Right lung (tissue), 5 donors: ENCODE results near the gene GLRX2. TPM values are rescaled to one million over a fixed set of nuclear protein-coding genes. Genes with fewer than 3 reads are reported as not detected.
"Not testable (repeated sequence)": the region's sequence is repeated elsewhere in the genome, so short reads cannot be mapped to it uniquely, and the experiment has no call there.

ENCODE experiments used
- DNase-seq, 2 donors: peaks; one replicate each; pipeline ENCODE4 v3.0.0-alpha.2; 2013
- polyA plus RNA-seq, 5 donors: library from polyadenylated mRNA; unstranded; fragments of 120-200 nt; gene quantifications; one replicate each; pipeline versions ENCODE4 v1.2.1 to v1.2.3, GENCODE V29; 2013; ENCODE audit warnings: inconsistent platforms in 1 of 5, low replicate concordance in 1 of 5; ENCODE audit not compliant: insufficient read length in 5 of 5, insufficient read depth in 1 of 5

GLRX2 gene
- polyA plus RNA-seq, 5 donors = 12.0 to 16.1 (median 13.1) TPM

GRCh38 chr1:193068013-193068412, 37.2 kb downstream of the GLRX2 start:
- no peak for DNase-seq

GRCh38 chr1:193066606-193067005, 38.6 kb downstream of the GLRX2 start:
- DNase-seq = no peak

- no peak for DNase-seq
Measured at GRCh38 chr1:193065954-193066353, 39.3 kb downstream of the GLRX2 start.

GRCh38 chr1:193062698-193063463, 42.3 kb downstream of the GLRX2 start:
- no peak for DNase-seq

- no peak for DNase-seq
Measured at GRCh38 chr1:193060938-193061337, 44.3 kb downstream of the GLRX2 start.

- DNase-seq = peak; percentile 10 to 21
Measured at GRCh38 chr1:193060406-193060805, 44.8 kb downstream of the GLRX2 start.

GRCh38 chr1:193060115-193060403, 45.2 kb downstream of the GLRX2 start:
- no peak for DNase-seq

GRCh38 chr1:193059282-193060114, 45.7 kb downstream of the GLRX2 start, which contains the start of the genes RO60 and UCHL5:
RO60 (plus strand) TSS chr1:193059612; CDS start chr1:193069055, 9,443 bp downstream.
UCHL5 (minus strand) TSS chr1:193059360; CDS start chr1:193059260, 100 bp downstream.
- peak; percentile 96 to 97 for DNase-seq

GRCh38 chr1:193058529-193059281, 46.5 kb downstream of the GLRX2 start:
- peak; percentile 51 to 52 for DNase-seq

GRCh38 chr1:193054169-193054675, 51.0 kb downstream of the GLRX2 start:
- no peak for DNase-seq

GRCh38 chr1:193048913-193049312, 56.3 kb downstream of the GLRX2 start:
- DNase-seq = not testable (repeated sequence)

Other genes starting within 250 kb of the GLRX2 start
- 10 to 100 TPM; 29.7 to 53.5 (median 46.1) TPM for gene UCHL5, start 46.1 kb downstream of the GLRX2 start, polyA plus RNA-seq
- 10 to 100 TPM; 30.3 to 51.8 (median 47.9) TPM for gene RO60, start 45.8 kb downstream of the GLRX2 start, polyA plus RNA-seq
- 10 to 100 TPM; 34.0 to 56.0 (median 54.6) TPM for gene CDC73, start 16.6 kb upstream of the GLRX2 start, polyA plus RNA-seq
- gene B3GALT2, start 81.2 kb upstream of the GLRX2 start, polyA plus RNA-seq = 10 to 100 TPM; 14.0 to 30.3 (median 20.8) TPM